Measurements from ENCODE around the gene PREP. TPM values are rescaled to one million over a fixed set of nuclear protein-coding genes. Genes with fewer than 3 reads are reported as not detected.

The PREP gene
- total RNA-seq, 1 experiment from 2014 or later = 35.8 TPM

- TF ChIP-seq EZH2 (IDR thresholded peaks at IDR 0.05; ENCODE audit: low read depth) (no peak), CTCF (conservative IDR thresholded peaks at IDR 0.05) (no peak)
- Histone ChIP-seq H3K9me2 (ENCODE audit: insufficient read depth) (no peaks in the 10 kb centered on the region), H3F3A (ENCODE audit: insufficient read depth, low read depth) (no peaks in the 10 kb centered on the region), H4K20me1 (ENCODE audit: insufficient read depth) (no peaks in the 10 kb centered on the region), H3K9me3 (ENCODE audit: insufficient read depth, low read depth) (no peaks in the 10 kb centered on the region), H3K36me3 (ENCODE audit: low read depth) (no peaks in the 10 kb centered on the region), H3K27ac (no peak overlapping the region), H3K4me3 (no peak overlapping the region), H3K4me1 (replicated peaks; ENCODE audit: insufficient read depth) (no peaks in the 10 kb centered on the region), H3K79me2 (ENCODE audit: low read depth) (no peaks in the 10 kb centered on the region), H3K4me2 (no peak overlapping the region), H2AFZ (no peak overlapping the region), H3K27me3 (ENCODE audit: insufficient read depth, low read depth) (no peaks in the 10 kb centered on the region)
- BruUV-seq (replicated peaks) = no TSS peak
- ChIA-PET POLR2A (ENCODE audit: unreplicated experiment) (interaction anchor here (0.6 kb wide), 1 partner anchor 12 kb away, joined by 5 read pairs; no protein-coding TSS in a partner anchor), CTCF (no interaction called here)
- intact Hi-C loops (cut with micrococcal nuclease; ENCODE audit: unreplicated experiment) = no loop called here
- no peak for DNase-seq
Observed at GRCh38 chr6:105445481-105445880, 42.6 kb upstream of the PREP start.

GRCh38 chr6:105443941-105444340, 41.1 kb upstream of the PREP start:
- H3K79me2 ChIP-seq (ENCODE audit: low read depth) = no peaks in the 10 kb centered on the region
- intact Hi-C loops (cut with micrococcal nuclease; ENCODE audit: unreplicated experiment) = no loop called here
- H3F3A ChIP-seq (ENCODE audit: insufficient read depth, low read depth) = no peaks in the 10 kb centered on the region
- H3K27ac ChIP-seq = no peak overlapping the region
- H3K9me3 ChIP-seq (ENCODE audit: insufficient read depth, low read depth) = no peaks in the 10 kb centered on the region
- no peak overlapping the region for H3K4me2 ChIP-seq
- BruUV-seq (replicated peaks) = no TSS peak
- H3K36me3 ChIP-seq (ENCODE audit: low read depth) = no peaks in the 10 kb centered on the region
- H4K20me1 ChIP-seq (ENCODE audit: insufficient read depth) = no peaks in the 10 kb centered on the region
- TF ChIP-seq EZH2 (IDR thresholded peaks at IDR 0.05; ENCODE audit: low read depth) = no peak
- no peak for TF ChIP-seq CTCF (conservative IDR thresholded peaks at IDR 0.05)
- no peaks in the 10 kb centered on the region for H3K4me1 ChIP-seq (replicated peaks; ENCODE audit: insufficient read depth)
- CTCF ChIA-PET = no interaction called here
- no peak overlapping the region for H3K4me3 ChIP-seq
- H2AFZ ChIP-seq = no peak overlapping the region
- H3K9me2 ChIP-seq (ENCODE audit: insufficient read depth) = no peaks in the 10 kb centered on the region
- no peak for DNase-seq
- POLR2A ChIA-PET (ENCODE audit: unreplicated experiment) = interaction anchor here (0.6 kb wide), 1 partner anchor 847 kb away, joined by 4 read pairs; no protein-coding TSS in a partner anchor
- no peaks in the 10 kb centered on the region for H3K27me3 ChIP-seq (ENCODE audit: insufficient read depth, low read depth)

GRCh38 chr6:105442369-105442768, 39.5 kb upstream of the PREP start:
- H3K27ac ChIP-seq = no peak overlapping the region
- H4K20me1 ChIP-seq (ENCODE audit: insufficient read depth) = no peaks in the 10 kb centered on the region
- H3K4me2 ChIP-seq = no peak overlapping the region
- H3K4me3 ChIP-seq = no peak overlapping the region
- H3K9me3 ChIP-seq (ENCODE audit: insufficient read depth, low read depth) = no peaks in the 10 kb centered on the region
- intact Hi-C loops (cut with micrococcal nuclease; ENCODE audit: unreplicated experiment) = no loop called here
- H3K9me2 ChIP-seq (ENCODE audit: insufficient read depth) = no peaks in the 10 kb centered on the region
- no peaks in the 10 kb centered on the region for H3K27me3 ChIP-seq (ENCODE audit: insufficient read depth, low read depth)
- no peak overlapping the region for H2AFZ ChIP-seq
- TF ChIP-seq EZH2 (IDR thresholded peaks at IDR 0.05; ENCODE audit: low read depth) (no peak), CTCF (conservative IDR thresholded peaks at IDR 0.05) (no peak)
- H3K4me1 ChIP-seq (replicated peaks; ENCODE audit: insufficient read depth) = no peaks in the 10 kb centered on the region
- no peaks in the 10 kb centered on the region for H3K79me2 ChIP-seq (ENCODE audit: low read depth)
- no peaks in the 10 kb centered on the region for H3F3A ChIP-seq (ENCODE audit: insufficient read depth, low read depth)
- ChIA-PET CTCF (no interaction called here), POLR2A (ENCODE audit: unreplicated experiment) (no interaction called here)
- no peaks in the 10 kb centered on the region for H3K36me3 ChIP-seq (ENCODE audit: low read depth)
- no peak for DNase-seq
- no TSS peak for BruUV-seq (replicated peaks)

Measured in PC-9 (cell line).